PC-3 (cell line): ENCODE data around the gene FLT3.

Experiments
- CTCF ChIP-seq: fragments of 300-600 bp; sonication (generic); conservative IDR thresholded peaks from 2 replicates; pipeline ENCODE4 v1.5.1; 2017; ENCODE audit warnings: antibody characterized with exemption, low read depth, mild to moderate bottlenecking, low read length
- EZH2 ChIP-seq: fragments of 300-600 bp; sonication (generic); IDR thresholded peaks from one replicate; pipeline ENCODE4 v1.6.1; 2017; ENCODE audit warnings: antibody characterized with exemption, mild to moderate bottlenecking, low read length; ENCODE audit not compliant: unreplicated experiment
- EZH2phosphoT487 ChIP-seq: fragments of 300-600 bp; sonication (generic); IDR thresholded peaks from 2 replicates; pipeline ENCODE4 v1.6.1; 2018; ENCODE audit warnings: mild to moderate bottlenecking, antibody characterized with exemption, low read length, borderline replicate concordance

GRCh38 chr13:27976362-27977091, 123.8 kb downstream of the FLT3 start:
- TF ChIP-seq EZH2 (no peak), EZH2phosphoT487 (no peak), CTCF (no peak)
